GM12878 (cell line): ENCODE measurements around the gene S1PR4. TPM values are rescaled to one million over a fixed set of nuclear protein-coding genes. Genes with fewer than 3 reads are reported as not detected.

Experiments used
- BACH1 ChIP-seq: fragments of 450-650 bp; IDR thresholded peaks from 2 replicates; pipeline ENCODE4 v1.6.1; 2017; ENCODE audit warnings: mild to moderate bottlenecking, borderline replicate concordance
- CBX5 ChIP-seq: sonication (generic); IDR thresholded peaks from 2 replicates; pipeline ENCODE4 v1.6.1; 2016; ENCODE audit warnings: low read depth, moderate library complexity, mild to moderate bottlenecking, inconsistent platforms
- CHD4 ChIP-seq: fragments of 200-600 bp; sonication (generic); IDR thresholded peaks from 2 replicates; pipeline ENCODE4 v1.6.1; 2016; ENCODE audit warnings: mild to moderate bottlenecking
- CUX1 ChIP-seq: IDR thresholded peaks from 2 replicates; pipeline ENCODE4 v1.6.1; 2012; ENCODE audit warnings: improper control_type of control experiment, low read depth, low read length; ENCODE audit not compliant: insufficient replicate concordance
- DPF2 ChIP-seq: fragments of 450-650 bp; IDR thresholded peaks from 2 replicates; pipeline ENCODE4 v1.6.1; 2017; ENCODE audit warnings: mild to moderate bottlenecking
- EZH2 ChIP-seq: IDR thresholded peaks from 2 replicates; pipeline ENCODE4 v1.6.1; 2012; ENCODE audit warnings: low read depth, mild to moderate bottlenecking, control low read depth, inconsistent platforms, low read length, borderline replicate concordance; ENCODE audit not compliant: control insufficient read depth
- IRF4 ChIP-seq: IDR thresholded peaks from 2 replicates; pipeline ENCODE4 v1.6.1; 2011; ENCODE audit warnings: low read depth, low read length
- LARP7 ChIP-seq: fragments of 450-650 bp; IDR thresholded peaks from 2 replicates; pipeline ENCODE4 v1.6.1; 2017; ENCODE audit warnings: mild to moderate bottlenecking
- MTA3 ChIP-seq: IDR thresholded peaks from 2 replicates; pipeline ENCODE4 v1.6.1; 2012; ENCODE audit warnings: low read length, inconsistent platforms, borderline replicate concordance
- MYC ChIP-seq: IDR thresholded peaks from 2 replicates; pipeline ENCODE4 v1.6.1; 2011; ENCODE audit warnings: mild to moderate bottlenecking, low read length, moderate library complexity, inconsistent platforms; ENCODE audit not compliant: insufficient read depth, insufficient replicate concordance, insufficient read length, severe bottlenecking
- NR2C1 ChIP-seq: fragments of 450-650 bp; IDR thresholded peaks from 2 replicates; pipeline ENCODE4 v1.6.1; 2017; ENCODE audit warnings: antibody characterized with exemption, mild to moderate bottlenecking, moderate library complexity
- POLR2A ChIP-seq: IDR thresholded peaks from 2 replicates; pipeline ENCODE4 v1.6.1; 2011; ENCODE audit warnings: low read depth, mild to moderate bottlenecking, low read length
- POU2F2 ChIP-seq: IDR thresholded peaks from 3 replicates; pipeline ENCODE4 v1.6.1; 2011; ENCODE audit warnings: low read depth, mild to moderate bottlenecking, low read length, borderline replicate concordance
- RAD51 ChIP-seq: fragments of 450-650 bp; IDR thresholded peaks from 2 replicates; pipeline ENCODE4 v1.6.1; 2016; ENCODE audit warnings: moderate library complexity, mild to moderate bottlenecking, inconsistent platforms
- RBBP5 ChIP-seq: fragments of 200-600 bp; sonication (generic); conservative IDR thresholded peaks from 2 replicates; pipeline ENCODE4 v1.6.1; 2016
- SPI1 ChIP-seq: IDR thresholded peaks from 2 replicates; pipeline ENCODE4 v1.6.1; 2011; ENCODE audit warnings: low read depth, mild to moderate bottlenecking, low read length, moderate library complexity, borderline replicate concordance; ENCODE audit not compliant: insufficient read depth
- TCF12 ChIP-seq: IDR thresholded peaks from 2 replicates; pipeline ENCODE4 v1.6.1; 2011; ENCODE audit warnings: low read depth, mild to moderate bottlenecking, low read length
- YY1 ChIP-seq: IDR thresholded peaks from 2 replicates; pipeline ENCODE4 v1.6.1; 2011; ENCODE audit warnings: low read depth, mild to moderate bottlenecking, low read length
- ZBED1 ChIP-seq: IDR thresholded peaks from 2 replicates; pipeline ENCODE4 v1.6.1; 2016; ENCODE audit warnings: borderline replicate concordance
- ZBTB33 ChIP-seq: fragments of 450-650 bp; IDR thresholded peaks from 2 replicates; pipeline ENCODE4 v1.6.1; 2017; ENCODE audit warnings: mild to moderate bottlenecking
- ZNF24 ChIP-seq: fragments of 450-650 bp; IDR thresholded peaks from 2 replicates; pipeline ENCODE4 v1.6.1; 2017; ENCODE audit warnings: antibody characterized with exemption, mild to moderate bottlenecking
- ZNF274 ChIP-seq: IDR thresholded peaks from one replicate; pipeline ENCODE4 v1.8.0; 2011; ENCODE audit not compliant: insufficient read length, insufficient read depth
- polyA plus RNA-seq, 11 experiments: library from polyadenylated mRNA; depleted of rRNA in 4 of 11; unstranded in 6 of 11; stranded (reverse) in 5 of 11; fragments of >200 nt; fragmentation: Nextera tagmentation in 4 of 11; fragmentation: Illumina TruSeq in 1 of 11; extraction: Ambion mirVana in 4 of 11; extraction: Trizol in 1 of 11; gene quantifications; 1 replicate in 1 of 11; 2 replicates in 10 of 11; pipeline versions ENCODE4 v1.2.1 to v1.2.3, GENCODE V29; 2011 to 2016; ENCODE audit warnings: inconsistent platforms in 2 of 11, missing spikeins in 2 of 11, low read depth in 1 of 11
- total RNA-seq, 4 experiments: library from RNA; depleted of rRNA in 3 of 4; stranded (reverse); fragments of >200 nt in 3 of 4; fragmentation: Illumina TruSeq in 1 of 4; extraction: Trizol in 1 of 4; gene quantifications; 2 replicates each; pipeline versions ENCODE4 v1.2.1 to v1.2.3, GENCODE V29; 2013 to 2021
- TF ChIP-seq, protein P1 (sequence below): fragments of 450-650 bp; IDR thresholded peaks from 2 replicates; pipeline ENCODE4 v1.6.1; 2016; ENCODE audit warnings: mild to moderate bottlenecking
- TF ChIP-seq, protein P2 (sequence below): IDR thresholded peaks from 2 replicates; pipeline ENCODE4 v1.6.1; 2011; ENCODE audit warnings: low read depth, mild to moderate bottlenecking, low read length, moderate library complexity, borderline replicate concordance; ENCODE audit errors: extremely low read depth

S1PR4 gene
- total and polyA plus RNA-seq, 10 of the 15 experiments (the other 5 are each of a cell fraction or from before 2014, with no cell fraction given) = 0.19 to 57.7 (median 32.4) TPM; not detected in 1

DNA sequence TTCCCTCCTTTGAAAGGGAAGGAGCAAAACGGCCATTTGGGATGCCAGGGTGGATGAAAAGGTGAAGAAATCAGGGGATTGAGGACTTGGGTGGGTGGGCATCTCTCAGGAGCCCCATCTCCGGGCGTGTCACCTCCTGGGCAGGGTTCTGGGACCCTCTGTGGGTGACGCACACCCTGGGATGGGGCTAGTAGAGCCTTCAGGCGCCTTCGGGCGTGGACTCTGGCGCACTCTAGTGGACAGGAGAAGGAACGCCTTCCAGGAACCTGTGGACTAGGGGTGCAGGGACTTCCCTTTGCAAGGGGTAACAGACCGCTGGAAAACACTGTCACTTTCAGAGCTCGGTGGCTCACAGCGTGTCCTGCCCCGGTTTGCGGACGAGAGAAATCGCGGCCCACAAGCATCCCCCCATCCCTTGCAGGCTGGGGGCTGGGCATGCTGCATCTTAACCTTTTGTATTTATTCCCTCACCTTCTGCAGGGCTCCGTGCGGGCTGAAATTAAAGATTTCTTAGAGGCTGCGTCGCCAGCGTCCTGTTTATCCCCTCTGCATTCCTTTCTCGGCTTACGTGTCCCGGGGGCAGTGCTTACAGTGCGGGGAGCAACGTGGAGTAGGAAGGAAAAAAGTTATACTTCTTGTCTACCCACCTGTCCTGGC, 15.2 kb upstream of the S1PR4 start (continued):
- TF ChIP-seq, protein P1, sequence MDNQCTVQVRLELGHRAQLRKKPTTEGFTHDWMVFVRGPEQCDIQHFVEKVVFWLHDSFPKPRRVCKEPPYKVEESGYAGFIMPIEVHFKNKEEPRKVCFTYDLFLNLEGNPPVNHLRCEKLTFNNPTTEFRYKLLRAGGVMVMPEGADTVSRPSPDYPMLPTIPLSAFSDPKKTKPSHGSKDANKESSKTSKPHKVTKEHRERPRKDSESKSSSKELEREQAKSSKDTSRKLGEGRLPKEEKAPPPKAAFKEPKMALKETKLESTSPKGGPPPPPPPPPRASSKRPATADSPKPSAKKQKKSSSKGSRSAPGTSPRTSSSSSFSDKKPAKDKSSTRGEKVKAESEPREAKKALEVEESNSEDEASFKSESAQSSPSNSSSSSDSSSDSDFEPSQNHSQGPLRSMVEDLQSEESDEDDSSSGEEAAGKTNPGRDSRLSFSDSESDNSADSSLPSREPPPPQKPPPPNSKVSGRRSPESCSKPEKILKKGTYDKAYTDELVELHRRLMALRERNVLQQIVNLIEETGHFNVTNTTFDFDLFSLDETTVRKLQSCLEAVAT = no peak
- TF ChIP-seq CHD4 = peak; percentile 96; the same call in 1 of the 2 replicates
- TF ChIP-seq LARP7 = no peak
- no peak for TF ChIP-seq MYC
- no peak for TF ChIP-seq MTA3
- TF ChIP-seq EZH2 = no peak
- peak; percentile 30; the same call in 1 of the 2 replicates for TF ChIP-seq IRF4
- no peak for TF ChIP-seq RBBP5
- TF ChIP-seq ZNF24 = no peak
- no peak for TF ChIP-seq POLR2A
- TF ChIP-seq TCF12 = 0 out of 2 replicates have a peak, but pooled peaks have one; percentile 12
- no peak for TF ChIP-seq NR2C1
- TF ChIP-seq RAD51 = no peak
- no peak for TF ChIP-seq ZBED1
- no peak for TF ChIP-seq CUX1
- TF ChIP-seq DPF2 = no peak
- no peak for TF ChIP-seq POU2F2
- no peak for TF ChIP-seq CBX5
- TF ChIP-seq ZNF274 = no peak
- peak; percentile 43; the same call in 1 of the 2 replicates for TF ChIP-seq SPI1
- TF ChIP-seq BACH1 = peak; percentile 54; the same call in 1 of the 2 replicates
- TF ChIP-seq YY1 = peak; percentile 81
- TF ChIP-seq, protein P2, sequence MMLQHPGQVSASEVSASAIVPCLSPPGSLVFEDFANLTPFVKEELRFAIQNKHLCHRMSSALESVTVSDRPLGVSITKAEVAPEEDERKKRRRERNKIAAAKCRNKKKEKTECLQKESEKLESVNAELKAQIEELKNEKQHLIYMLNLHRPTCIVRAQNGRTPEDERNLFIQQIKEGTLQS = no peak
- TF ChIP-seq ZBTB33 = no peak
